ENCODE data around the gene PCBP2. TPM values are rescaled to one million over a fixed set of nuclear protein-coding genes. Genes with fewer than 3 reads are reported as not detected.

PCBP2 gene
- total and polyA plus RNA-seq, 2 experiments from 2014 or later = 132 to 389 TPM

DNA sequence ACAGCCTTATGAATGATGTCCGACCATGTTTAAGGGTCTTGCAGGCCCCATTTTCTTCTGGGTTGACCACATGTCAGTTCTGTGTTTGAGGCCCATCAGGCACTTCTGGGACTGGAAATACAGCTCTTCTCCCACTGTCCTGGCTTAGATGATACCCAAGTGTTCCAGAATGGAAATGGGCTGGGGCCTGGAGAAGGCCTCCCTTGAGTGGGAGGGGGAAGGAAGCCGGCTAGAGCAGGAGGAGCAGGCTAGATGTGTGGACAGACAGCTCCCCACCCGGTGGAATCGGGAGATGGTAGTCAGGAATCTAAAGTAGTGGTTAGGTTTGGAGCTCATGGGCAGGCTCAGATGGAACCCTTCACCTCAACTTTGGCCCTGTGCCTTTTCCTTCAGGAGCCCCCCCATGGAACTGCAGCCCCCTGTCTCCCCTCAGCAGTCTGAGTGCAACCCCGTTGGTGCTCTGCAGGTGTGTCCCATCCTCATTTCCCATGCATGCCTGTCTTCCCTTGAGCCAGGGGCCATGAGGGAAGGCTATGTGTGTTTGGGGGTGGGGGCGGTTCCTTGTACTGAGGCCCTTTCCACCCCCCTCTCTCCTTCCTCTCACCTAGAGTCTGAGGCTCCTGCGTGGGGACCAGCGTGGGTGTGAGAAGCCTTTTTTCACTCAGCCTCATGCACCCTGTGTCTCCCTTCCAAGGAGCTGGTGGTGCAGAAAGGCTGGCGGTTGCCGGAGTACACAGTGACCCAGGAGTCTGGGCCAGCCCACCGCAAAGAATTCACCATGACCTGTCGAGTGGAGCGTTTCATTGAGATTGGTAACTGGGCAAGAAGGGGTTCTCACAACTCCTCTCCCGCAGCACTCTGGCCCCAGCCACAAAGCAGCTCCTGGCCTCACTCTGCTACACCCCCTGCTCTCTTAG, 52.4 kb downstream of the PCBP2 start:
- TF ChIP-seq EZH2phosphoT487 (IDR thresholded peaks at IDR 0.05; ENCODE audit: low read depth, severe bottlenecking, unreplicated experiment) = no peak
- no peak for TF ChIP-seq EZH2 (IDR thresholded peaks at IDR 0.05; ENCODE audit: borderline replicate concordance)
- TF ChIP-seq, protein P1, sequence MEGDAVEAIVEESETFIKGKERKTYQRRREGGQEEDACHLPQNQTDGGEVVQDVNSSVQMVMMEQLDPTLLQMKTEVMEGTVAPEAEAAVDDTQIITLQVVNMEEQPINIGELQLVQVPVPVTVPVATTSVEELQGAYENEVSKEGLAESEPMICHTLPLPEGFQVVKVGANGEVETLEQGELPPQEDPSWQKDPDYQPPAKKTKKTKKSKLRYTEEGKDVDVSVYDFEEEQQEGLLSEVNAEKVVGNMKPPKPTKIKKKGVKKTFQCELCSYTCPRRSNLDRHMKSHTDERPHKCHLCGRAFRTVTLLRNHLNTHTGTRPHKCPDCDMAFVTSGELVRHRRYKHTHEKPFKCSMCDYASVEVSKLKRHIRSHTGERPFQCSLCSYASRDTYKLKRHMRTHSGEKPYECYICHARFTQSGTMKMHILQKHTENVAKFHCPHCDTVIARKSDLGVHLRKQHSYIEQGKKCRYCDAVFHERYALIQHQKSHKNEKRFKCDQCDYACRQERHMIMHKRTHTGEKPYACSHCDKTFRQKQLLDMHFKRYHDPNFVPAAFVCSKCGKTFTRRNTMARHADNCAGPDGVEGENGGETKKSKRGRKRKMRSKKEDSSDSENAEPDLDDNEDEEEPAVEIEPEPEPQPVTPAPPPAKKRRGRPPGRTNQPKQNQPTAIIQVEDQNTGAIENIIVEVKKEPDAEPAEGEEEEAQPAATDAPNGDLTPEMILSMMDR (IDR thresholded peaks at IDR 0.05; ENCODE audit: poor library complexity) = no peak
- WGBS (ENCODE audit: low lambda C conversion rate, missing lambda C conversion rate) = 96% methylated on average over 14 of the region's 14 CpGs
- no peak overlapping the region for H3K27ac ChIP-seq
- H3K4me1 ChIP-seq (ENCODE audit: insufficient read depth) = peaks cover 19% of the 10 kb centered on the region
- H4K20me1 ChIP-seq (ENCODE audit: insufficient read depth, poor library complexity, severe bottlenecking) = no peaks in the 10 kb centered on the region
- DNase-seq (ENCODE audit: low spot score) = no peak
- H3K79me2 ChIP-seq = peaks cover 21% of the 10 kb centered on the region
- H2AFZ ChIP-seq = no peak overlapping the region
- no peaks in the 10 kb centered on the region for H3K27me3 ChIP-seq
- H3K9me2 ChIP-seq (replicated peaks; ENCODE audit: insufficient read depth) = no peaks in the 10 kb centered on the region
- H3K9me3 ChIP-seq (ENCODE audit: low read depth) = no peaks in the 10 kb centered on the region
- H3K4me2 ChIP-seq = no peak overlapping the region
- H3K36me3 ChIP-seq (replicated peaks; ENCODE audit: insufficient read depth, low read depth) = no peaks in the 10 kb centered on the region
- no peak overlapping the region for H3K4me3 ChIP-seq

DNA sequence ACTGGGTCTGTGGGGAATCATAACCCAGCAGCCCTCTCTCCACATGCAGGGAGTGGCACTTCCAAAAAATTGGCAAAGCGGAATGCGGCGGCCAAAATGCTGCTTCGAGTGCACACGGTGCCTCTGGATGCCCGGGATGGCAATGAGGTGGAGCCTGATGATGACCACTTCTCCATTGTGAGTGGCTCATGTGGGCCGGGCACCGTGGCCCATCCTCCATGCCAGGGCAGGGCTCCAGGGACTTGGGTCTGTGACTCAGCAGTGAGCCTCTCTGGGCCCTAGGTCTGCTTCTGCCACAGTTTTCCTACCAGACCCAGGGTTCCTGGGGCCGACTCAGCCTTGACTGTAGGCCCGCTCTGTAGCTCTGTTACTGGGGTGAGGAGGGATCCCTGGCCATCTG, 53.2 kb downstream of the PCBP2 start:
- TF ChIP-seq EZH2 (IDR thresholded peaks at IDR 0.05; ENCODE audit: borderline replicate concordance) = no peak
- TF ChIP-seq, protein P1 (IDR thresholded peaks at IDR 0.05; ENCODE audit: poor library complexity) = no peak
- no peak for TF ChIP-seq EZH2phosphoT487 (IDR thresholded peaks at IDR 0.05; ENCODE audit: low read depth, severe bottlenecking, unreplicated experiment)
- Histone ChIP-seq H3K27me3 (no peaks in the 10 kb centered on the region), H3K36me3 (replicated peaks; ENCODE audit: insufficient read depth, low read depth) (no peaks in the 10 kb centered on the region), H3K9me2 (replicated peaks; ENCODE audit: insufficient read depth) (no peaks in the 10 kb centered on the region), H3K79me2 (peaks cover 21% of the 10 kb centered on the region), H3K9me3 (ENCODE audit: low read depth) (no peaks in the 10 kb centered on the region), H2AFZ (no peak overlapping the region), H4K20me1 (ENCODE audit: insufficient read depth, poor library complexity, severe bottlenecking) (no peaks in the 10 kb centered on the region), H3K4me1 (ENCODE audit: insufficient read depth) (peaks cover 14% of the 10 kb centered on the region), H3K27ac (no peak overlapping the region), H3K4me3 (no peak overlapping the region), H3K4me2 (no peak overlapping the region)
- WGBS (ENCODE audit: low lambda C conversion rate, missing lambda C conversion rate) = 94% methylated on average over 10 of the region's 10 CpGs
- DNase-seq (ENCODE audit: low spot score) = no peak

DNA sequence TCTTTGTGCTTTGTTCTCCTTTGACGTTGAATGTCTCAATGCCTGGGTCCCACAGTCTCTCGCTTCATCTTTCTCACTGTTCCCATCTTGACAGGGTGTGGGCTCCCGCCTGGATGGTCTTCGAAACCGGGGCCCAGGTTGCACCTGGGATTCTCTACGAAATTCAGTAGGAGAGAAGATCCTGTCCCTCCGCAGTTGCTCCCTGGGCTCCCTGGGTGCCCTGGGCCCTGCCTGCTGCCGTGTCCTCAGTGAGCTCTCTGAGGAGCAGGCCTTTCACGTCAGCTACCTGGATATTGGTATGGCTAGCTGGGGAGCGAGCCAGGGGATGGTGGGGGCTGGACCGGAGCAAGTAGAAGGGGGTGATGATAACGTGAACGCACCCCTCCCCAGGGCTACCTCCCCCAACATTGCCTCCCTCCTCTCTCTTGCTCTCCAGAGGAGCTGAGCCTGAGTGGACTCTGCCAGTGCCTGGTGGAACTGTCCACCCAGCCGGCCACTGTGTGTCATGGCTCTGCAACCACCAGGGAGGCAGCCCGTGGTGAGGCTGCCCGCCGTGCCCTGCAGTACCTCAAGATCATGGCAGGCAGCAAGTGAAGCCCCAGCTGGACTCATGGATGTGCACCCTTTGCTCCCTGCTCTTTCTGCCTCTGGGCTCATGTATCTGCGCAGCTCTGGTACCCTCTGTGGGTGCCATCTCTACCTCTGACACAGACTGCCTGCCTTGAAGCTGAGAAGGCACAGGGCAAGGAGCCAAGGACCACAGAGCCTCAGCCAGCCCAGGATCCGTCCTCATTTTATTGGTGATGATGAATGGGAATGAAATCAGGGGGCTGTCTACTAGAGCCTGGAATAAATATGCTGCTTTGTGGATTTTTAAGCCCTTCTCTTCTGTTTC, 53.9 kb downstream of the PCBP2 start:
- no peaks in the 10 kb centered on the region for H3K9me3 ChIP-seq (ENCODE audit: low read depth)
- no peak overlapping the region for H3K4me2 ChIP-seq
- TF ChIP-seq EZH2phosphoT487 (IDR thresholded peaks at IDR 0.05; ENCODE audit: low read depth, severe bottlenecking, unreplicated experiment) (no peak), EZH2 (IDR thresholded peaks at IDR 0.05; ENCODE audit: borderline replicate concordance) (no peak)
- TF ChIP-seq, protein P1 (IDR thresholded peaks at IDR 0.05; ENCODE audit: poor library complexity) = no peak
- H3K4me1 ChIP-seq (ENCODE audit: insufficient read depth) = peaks cover 12% of the 10 kb centered on the region
- no peak overlapping the region for H3K4me3 ChIP-seq
- WGBS (ENCODE audit: low lambda C conversion rate, missing lambda C conversion rate) = 96% methylated on average over 18 of the region's 19 CpGs
- peaks cover 21% of the 10 kb centered on the region for H3K79me2 ChIP-seq
- no peaks in the 10 kb centered on the region for H4K20me1 ChIP-seq (ENCODE audit: insufficient read depth, poor library complexity, severe bottlenecking)
- no peak overlapping the region for H3K27ac ChIP-seq
- no peak overlapping the region for H2AFZ ChIP-seq
- no peak for DNase-seq (ENCODE audit: low spot score)
- no peaks in the 10 kb centered on the region for H3K9me2 ChIP-seq (replicated peaks; ENCODE audit: insufficient read depth)
- no peaks in the 10 kb centered on the region for H3K27me3 ChIP-seq
- H3K36me3 ChIP-seq (replicated peaks; ENCODE audit: insufficient read depth, low read depth) = no peaks in the 10 kb centered on the region

Data from hepatocyte (in vitro differentiated cells).